Suprapubic skin (tissue), 3 donors: Measurements from ENCODE around the gene GFOD1.

Experiments used
- CTCF ChIP-seq, 2 donors: fragments of 200-600 bp in 1 of 2; fragments of 450-650 bp in 1 of 2; sonication (generic) in 1 of 2; IDR thresholded peaks; one replicate each; pipeline ENCODE4 v1.5.1; 2016 to 2019; ENCODE audit warnings: antibody characterized with exemption in 2 of 2, mild to moderate bottlenecking in 1 of 2, moderate library complexity in 1 of 2
- POLR2A ChIP-seq, 2 donors: fragments of 450-650 bp; IDR thresholded peaks; one replicate each; pipeline ENCODE4 v1.6.1; 2017; ENCODE audit warnings: antibody characterized with exemption in 2 of 2, mild to moderate bottlenecking in 2 of 2, moderate library complexity in 2 of 2

GRCh38 chr6:13463941-13464340 is 23.5 kb downstream of the GFOD1 start:
- TF ChIP-seq CTCF (IDR thresholded peaks at IDR 0.05) (no peak), POLR2A (IDR thresholded peaks at IDR 0.05) (no peak)
